NK-92 (cell line): ENCODE data around the gene PON3.

Experiments used
- DNase-seq: peaks from one replicate; lab custom pipeline; 2025; ENCODE audit not compliant: unreplicated experiment; lab: John Stamatoyannopoulos, UW

Gene PON3

GRCh38 chr7:95396136-95397032 is at the start of gene PON3:
TSS of gene PON3 (minus strand) at chr7:95396375. CDS start at chr7:95396350, 25 bp downstream.
- no peak for DNase-seq

- no peak for DNase-seq
Observed at GRCh38 chr7:95444796-95445195, 48.6 kb upstream of the PON3 start.

- no peak for DNase-seq
Observed at GRCh38 chr7:95441042-95441823, 45.1 kb upstream of the PON3 start.

GRCh38 chr7:95440394-95441038 is 44.3 kb upstream of the PON3 start:
- no peak for DNase-seq

- no peak for DNase-seq
Observed at GRCh38 chr7:95436407-95436806, 40.2 kb upstream of the PON3 start.

- DNase-seq = no peak
Observed at GRCh38 chr7:95435422-95435780, 39.2 kb upstream of the PON3 start.

GRCh38 chr7:95434557-95435421 is 38.6 kb upstream of the PON3 start, which contains the start of gene PON2:
TSS of gene PON2 (minus strand) at chr7:95435028. CDS start at chr7:95434951, 77 bp downstream.
- no peak for DNase-seq

- DNase-seq = no peak
Observed at GRCh38 chr7:95433952-95434556, 37.9 kb upstream of the PON3 start.

- no peak for DNase-seq
Observed at GRCh38 chr7:95433129-95433528, 37.0 kb upstream of the PON3 start.

- no peak for DNase-seq
Observed at GRCh38 chr7:95432606-95433005, 36.4 kb upstream of the PON3 start.

GRCh38 chr7:95430864-95431263 is 34.7 kb upstream of the PON3 start:
- DNase-seq = no peak

- DNase-seq = no peak
Observed at GRCh38 chr7:95429241-95429990, 33.2 kb upstream of the PON3 start.

GRCh38 chr7:95427914-95428516 is 31.8 kb upstream of the PON3 start:
- no peak for DNase-seq

GRCh38 chr7:95427166-95427565 is 31.0 kb upstream of the PON3 start:
- no peak for DNase-seq

GRCh38 chr7:95425694-95426093 is 29.5 kb upstream of the PON3 start:
- DNase-seq = no peak

GRCh38 chr7:95424716-95425115 is 28.5 kb upstream of the PON3 start:
- DNase-seq = no peak

GRCh38 chr7:95421847-95422444 is 25.8 kb upstream of the PON3 start:
- DNase-seq = no peak

- no peak for DNase-seq
Observed at GRCh38 chr7:95421000-95421846, 25.0 kb upstream of the PON3 start.
